Coronary artery (tissue), 2 donors: ENCODE results near the gene TPD52L1.
A peak's percentile ranks its signal among the peaks of the same experiment; 100 is the strongest.

Source experiments
- DNase-seq: peaks from one replicate; pipeline ENCODE4 v3.0.0-alpha.2; 2017; ENCODE audit warnings: low spot score
- H3K27ac ChIP-seq, 2 donors: fragments of 200-600 bp; sonication (generic); one replicate each; pipeline ENCODE4 v1.5.1; 2016 to 2019
- H3K4me3 ChIP-seq: fragments of 200-600 bp; sonication (generic); 2 replicates; pipeline ENCODE4 v1.5.1; 2016; ENCODE audit warnings: mild to moderate bottlenecking, moderate library complexity
- CTCF ChIP-seq: fragments of 200-600 bp; sonication (generic); IDR thresholded peaks from one replicate; pipeline ENCODE4 v1.5.1; 2019; ENCODE audit warnings: antibody characterized with exemption

Gene TPD52L1

GRCh38 chr6:125254321-125254720, 100.7 kb downstream of the TPD52L1 start:
- no peak for DNase-seq
- TF ChIP-seq CTCF, result no peak
- H3K27ac ChIP-seq, result no peak overlapping the region
- H3K4me3 ChIP-seq, result no peak overlapping the region

DNA sequence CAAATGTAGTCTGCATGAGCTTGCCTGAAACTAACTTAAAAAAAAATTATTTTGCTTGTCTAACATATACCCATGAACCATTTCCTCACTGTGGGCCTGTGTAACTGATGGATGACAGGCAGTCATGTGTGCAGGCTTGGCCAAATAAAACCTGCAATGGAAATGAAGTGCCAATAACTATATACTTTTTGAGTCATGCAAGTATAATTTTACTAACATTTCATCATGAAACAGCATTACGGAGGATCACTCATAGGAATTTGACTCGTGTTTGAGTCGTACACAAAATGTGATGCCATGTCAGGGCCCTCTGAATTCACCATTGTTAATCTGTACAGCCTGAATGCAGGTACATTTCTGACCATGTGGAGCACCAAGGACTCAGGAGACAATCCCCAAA, 101.6 kb downstream of the TPD52L1 start:
- no peak overlapping the region for H3K27ac ChIP-seq
- no peak for TF ChIP-seq CTCF
- H3K4me3 ChIP-seq, result no peak overlapping the region
- DNase-seq, result no peak

DNA sequence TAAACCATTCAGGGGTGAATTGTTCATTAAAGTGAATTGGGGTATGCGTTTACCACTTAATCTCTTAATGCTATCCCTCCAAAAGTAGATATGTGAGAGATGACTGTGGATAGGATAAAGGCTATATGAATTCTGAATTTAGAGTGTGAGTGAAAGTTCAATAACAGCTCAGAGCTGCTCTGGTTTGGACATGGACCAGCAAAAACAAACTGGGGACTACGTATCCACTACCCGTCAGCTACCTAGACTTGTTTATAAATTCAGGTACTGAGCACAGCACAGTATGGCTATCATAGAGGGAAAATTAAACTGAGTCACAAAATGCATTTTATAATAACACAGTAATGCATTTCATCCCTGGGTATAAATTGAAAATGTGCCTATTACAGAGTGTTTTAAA, 103.8 kb downstream of the TPD52L1 start:
- no peak overlapping the region for H3K4me3 ChIP-seq
- H3K27ac ChIP-seq, result no peak overlapping the region
- no peak for DNase-seq
- TF ChIP-seq CTCF, result no peak

GRCh38 chr6:125258651-125259353, 105.2 kb downstream of the TPD52L1 start:
- Histone ChIP-seq H3K4me3 (no peak overlapping the region), H3K27ac (no peak overlapping the region)
- no peak for DNase-seq
- TF ChIP-seq CTCF, result no peak

- DNase-seq, result no peak
- Histone ChIP-seq H3K4me3 (no peak overlapping the region), H3K27ac (no peak overlapping the region)
- TF ChIP-seq CTCF, result no peak
These were observed 105.8 kb downstream of the TPD52L1 start for GRCh38 chr6:125259354-125259736.

DNA sequence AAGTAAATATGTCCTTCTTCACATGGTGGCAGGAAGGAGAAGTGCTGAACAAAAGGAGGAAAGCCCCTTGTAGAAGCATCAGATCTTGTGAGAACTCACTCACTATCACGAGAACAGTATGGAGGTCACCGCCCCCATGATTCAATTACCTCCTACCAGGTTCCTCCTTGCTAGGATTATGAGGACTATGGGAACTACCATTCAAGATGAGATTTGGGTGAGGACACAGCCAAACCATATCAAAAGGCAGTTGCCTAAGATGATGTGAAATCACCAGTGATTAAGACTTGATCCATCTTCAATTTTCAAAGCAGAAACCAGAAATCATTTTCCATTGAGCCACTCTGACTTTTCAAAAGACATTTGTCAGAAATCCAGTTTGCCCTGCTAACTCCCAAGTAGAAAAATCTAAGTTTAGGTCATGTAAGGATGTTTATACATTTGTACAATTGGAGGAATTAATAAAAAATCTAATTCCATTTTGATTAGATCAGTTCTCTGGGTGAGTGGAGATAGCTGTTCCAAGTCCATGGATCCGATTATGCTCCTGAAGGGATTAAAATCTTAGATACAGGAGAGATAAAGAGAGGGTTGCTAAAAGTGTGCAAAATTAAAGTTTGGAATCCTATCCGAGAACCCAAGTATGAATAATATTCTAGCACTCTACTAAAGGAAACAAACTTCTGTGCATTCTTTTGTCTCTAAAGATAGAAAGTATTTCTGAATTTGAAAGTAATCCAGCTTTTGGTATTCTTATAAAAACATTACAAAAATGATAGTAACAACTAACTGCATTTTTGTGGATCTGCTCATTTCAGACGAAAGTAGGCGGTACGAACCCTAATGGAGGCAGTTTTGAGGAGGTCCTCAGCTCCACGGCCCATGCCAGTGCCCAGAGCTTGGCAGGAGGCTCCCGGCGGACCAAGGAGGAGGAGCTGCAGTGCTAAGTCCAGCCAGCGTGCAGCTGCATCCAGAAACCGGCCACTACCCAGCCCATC, 108.7 kb downstream of the TPD52L1 start:
- no peak for TF ChIP-seq CTCF
- Histone ChIP-seq H3K27ac (peak overlapping the region; percentile 27 to 72), H3K4me3 (peak overlapping the region; percentile 3)
- peak; percentile 81 for DNase-seq
